ENCODE measurements around the gene TLE4.

DNA sequence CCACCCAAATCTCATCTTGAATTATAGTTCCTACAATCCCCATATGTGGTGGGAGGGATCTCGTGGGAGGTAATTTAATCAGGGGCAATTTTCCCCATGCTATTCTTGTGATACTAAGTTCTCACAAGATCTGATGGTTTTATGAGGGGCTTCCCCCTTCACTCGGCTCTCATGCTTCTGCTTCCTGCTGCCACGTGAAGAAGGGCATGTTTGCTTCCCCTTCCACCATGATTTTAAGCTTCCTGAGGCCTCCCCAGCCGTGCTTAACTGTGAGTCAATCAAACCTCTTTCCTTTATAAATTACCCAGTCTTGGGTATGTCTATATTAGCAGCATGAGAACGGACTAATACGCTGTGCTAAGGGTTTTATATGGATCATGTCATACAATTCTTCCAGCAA is 72.3 kb downstream of the TLE4 start:
- TF ChIP-seq POLR2A (IDR thresholded peaks at IDR 0.05), result no peak
- TF ChIP-seq, protein P1, sequence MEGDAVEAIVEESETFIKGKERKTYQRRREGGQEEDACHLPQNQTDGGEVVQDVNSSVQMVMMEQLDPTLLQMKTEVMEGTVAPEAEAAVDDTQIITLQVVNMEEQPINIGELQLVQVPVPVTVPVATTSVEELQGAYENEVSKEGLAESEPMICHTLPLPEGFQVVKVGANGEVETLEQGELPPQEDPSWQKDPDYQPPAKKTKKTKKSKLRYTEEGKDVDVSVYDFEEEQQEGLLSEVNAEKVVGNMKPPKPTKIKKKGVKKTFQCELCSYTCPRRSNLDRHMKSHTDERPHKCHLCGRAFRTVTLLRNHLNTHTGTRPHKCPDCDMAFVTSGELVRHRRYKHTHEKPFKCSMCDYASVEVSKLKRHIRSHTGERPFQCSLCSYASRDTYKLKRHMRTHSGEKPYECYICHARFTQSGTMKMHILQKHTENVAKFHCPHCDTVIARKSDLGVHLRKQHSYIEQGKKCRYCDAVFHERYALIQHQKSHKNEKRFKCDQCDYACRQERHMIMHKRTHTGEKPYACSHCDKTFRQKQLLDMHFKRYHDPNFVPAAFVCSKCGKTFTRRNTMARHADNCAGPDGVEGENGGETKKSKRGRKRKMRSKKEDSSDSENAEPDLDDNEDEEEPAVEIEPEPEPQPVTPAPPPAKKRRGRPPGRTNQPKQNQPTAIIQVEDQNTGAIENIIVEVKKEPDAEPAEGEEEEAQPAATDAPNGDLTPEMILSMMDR (IDR thresholded peaks at IDR 0.05), result no peak
